HepG2 (cell line): Measurements from ENCODE around the gene NCLN. TPM values are rescaled to one million over a fixed set of nuclear protein-coding genes. Genes with fewer than 3 reads are reported as not detected.

Experiments
- ARID4A ChIP-seq: sonication (generic); formaldehyde crosslinking; IDR thresholded peaks from 2 replicates; pipeline ENCODE4 v1.5.0; 2020; ENCODE audit warnings: mild to moderate bottlenecking, missing genetic modification reagents, borderline replicate concordance
- KAT7 ChIP-seq: IDR thresholded peaks from 2 replicates; pipeline ENCODE4 v1.6.1; 2018; ENCODE audit warnings: borderline replicate concordance, missing compliant biosample characterization
- MTA1 ChIP-seq: sonication (generic); formaldehyde crosslinking; IDR thresholded peaks from 2 replicates; pipeline ENCODE4 v1.4.0; 2020; ENCODE audit warnings: missing genetic modification reagents, mild to moderate bottlenecking, borderline replicate concordance
- MZF1 ChIP-seq: sonication (generic); formaldehyde crosslinking; IDR thresholded peaks from 2 replicates; pipeline ENCODE4 v1.8.1; 2023; ENCODE audit warnings: mild to moderate bottlenecking, missing genetic modification reagents, borderline replicate concordance
- NCOA2 ChIP-seq: sonication (generic); formaldehyde crosslinking; IDR thresholded peaks from 2 replicates; pipeline ENCODE4 v1.8.0; 2022; ENCODE audit warnings: inconsistent platforms
- RAD21 ChIP-seq: fragments of 450-650 bp; formaldehyde crosslinking; IDR thresholded peaks from 2 replicates; pipeline ENCODE4 v1.5.0; 2020; ENCODE audit warnings: mild to moderate bottlenecking
- SOX6 ChIP-seq, 2 experiments: fragments of 450-650 bp in 1 of 2; sonication (generic) in 1 of 2; formaldehyde crosslinking in 1 of 2; IDR thresholded peaks; 2 replicates each; pipeline versions ENCODE4 v1.4.0 to v1.6.1; 2017 to 2020; ENCODE audit warnings: antibody characterized with exemption in 1 of 2, mild to moderate bottlenecking in 1 of 2, missing genetic modification reagents in 1 of 2
- ZNF460 ChIP-seq: sonication (generic); formaldehyde crosslinking; IDR thresholded peaks from 2 replicates; pipeline ENCODE4 v1.5.1; 2020; ENCODE audit warnings: missing genetic modification reagents, mild to moderate bottlenecking, borderline replicate concordance
- ZNF687 ChIP-seq: sonication (generic); formaldehyde crosslinking; IDR thresholded peaks from 2 replicates; pipeline ENCODE4 v1.5.1; 2020; ENCODE audit warnings: mild to moderate bottlenecking, missing genetic modification reagents, moderate library complexity
- ZNF709 ChIP-seq: sonication (generic); formaldehyde crosslinking; IDR thresholded peaks from 2 replicates; pipeline ENCODE4 v1.5.0; 2020; ENCODE audit warnings: mild to moderate bottlenecking, missing genetic modification reagents
- ZSCAN20 ChIP-seq: sonication (generic); formaldehyde crosslinking; IDR thresholded peaks from 2 replicates; pipeline ENCODE4 v1.4.0; 2020; ENCODE audit warnings: missing genetic modification reagents, mild to moderate bottlenecking, borderline replicate concordance
- polyA plus RNA-seq, 8 experiments: library from polyadenylated mRNA; depleted of rRNA in 3 of 8; stranded (reverse) in 7 of 8; unstranded in 1 of 8; fragments of >200 nt; fragmentation: Illumina TruSeq in 4 of 8; extraction: Trizol in 4 of 8; gene quantifications; 2 replicates each; pipeline versions ENCODE4 v1.2.1 to v1.2.3, GENCODE V29; 2011 to 2016; ENCODE audit warnings: low read depth in 4 of 8, missing spikeins in 1 of 8, mixed read lengths in 1 of 8; ENCODE audit not compliant: insufficient read depth in 1 of 8
- total RNA-seq, 5 experiments: library from RNA; depleted of rRNA; stranded (reverse); fragments of >200 nt; fragmentation: Illumina TruSeq; extraction: Trizol; gene quantifications; 2 replicates each; pipeline ENCODE4 v1.2.3, GENCODE V29; 2016; ENCODE audit warnings: low read depth in 1 of 5

Gene NCLN
- total and polyA plus RNA-seq, 2 of the 13 experiments (the other 11 are each of a cell fraction or from before 2014, with no cell fraction given) = 42.6 to 56.0 TPM

DNA sequence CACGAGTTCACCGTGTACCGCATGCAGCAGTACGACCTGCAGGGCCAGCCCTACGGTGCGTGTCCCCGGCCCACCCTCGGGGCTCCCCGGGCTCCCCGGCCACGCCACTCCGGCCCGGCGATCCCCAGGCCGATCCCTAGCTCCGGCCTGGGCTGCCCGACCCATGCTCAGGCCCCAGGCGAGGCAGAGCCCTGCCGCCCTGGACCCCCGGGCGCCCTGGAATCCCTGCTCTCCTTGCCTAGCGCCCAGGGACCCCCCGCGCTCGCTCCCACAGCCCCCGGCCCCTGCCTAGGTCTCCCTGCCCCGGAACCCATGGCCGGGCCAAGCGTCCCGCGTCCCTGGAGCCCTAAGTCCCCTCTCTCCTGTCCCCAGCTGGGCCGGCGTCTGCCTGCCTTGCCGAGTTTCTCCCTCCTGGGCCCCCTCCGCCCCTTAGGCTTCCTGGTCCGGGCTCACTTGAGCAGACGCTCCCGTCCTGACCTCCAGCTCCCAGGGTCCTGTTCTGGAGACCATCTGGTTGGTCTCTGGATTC is 494 bp downstream of the NCLN start (continued):
- TF ChIP-seq ZNF687 (CRISPR knock-in tag) = peak; percentile 70; the same call in 1 of the 2 replicates
- TF ChIP-seq MTA1 = peak; percentile 54; the same call in 1 of the 2 replicates
- TF ChIP-seq NCOA2 = no peak
- no peak for TF ChIP-seq MZF1 (CRISPR knock-in tag)
- 0 out of 2 replicates have a peak, but pooled peaks have one; percentile 47 for TF ChIP-seq ZNF709
- TF ChIP-seq ARID4A (CRISPR knock-in tag) = peak; percentile 37; the same call in 1 of the 2 replicates
- 0 out of 2 replicates have a peak, but pooled peaks have one; percentile 25 for TF ChIP-seq ZSCAN20
- TF ChIP-seq RAD21 (CRISPR knock-in tag) = no peak
- no peak for TF ChIP-seq KAT7 (CRISPR knock-in tag)
- TF ChIP-seq ZNF460 (CRISPR knock-in tag) = no peak
- no peak for TF ChIP-seq SOX6 (IDR thresholded peaks at IDR 0.05)
- no peak for TF ChIP-seq SOX6 (CRISPR knock-in tag; IDR thresholded peaks at IDR 0.05)
